ENCODE measurements around the gene UBE3D.

DNA sequence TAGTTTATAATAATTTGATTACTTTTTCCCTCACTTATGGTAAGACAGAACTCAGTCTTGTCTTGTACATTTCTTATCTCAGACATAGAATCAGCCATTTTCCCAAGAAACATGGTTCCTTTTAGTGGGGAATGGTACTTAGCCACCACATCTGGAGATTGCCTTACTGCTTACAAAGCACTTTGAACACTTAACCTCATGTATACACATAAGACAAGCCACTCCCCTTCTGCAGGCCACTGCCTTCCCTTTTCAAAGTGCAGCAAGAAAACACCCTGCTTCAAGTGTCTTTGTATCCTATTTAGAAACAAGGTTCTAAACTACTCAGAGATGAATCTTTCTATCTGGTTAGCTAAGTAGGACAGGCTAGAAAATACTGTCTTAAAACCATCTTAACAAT is 159.2 kb downstream of the UBE3D start:
- no peak for TF ChIP-seq TAF1 (IDR thresholded peaks at IDR 0.05; ENCODE audit: borderline replicate concordance, insufficient read depth, low read length)
- no peak for TF ChIP-seq SIN3A (IDR thresholded peaks at IDR 0.05; ENCODE audit: borderline replicate concordance, insufficient read depth, low read length)

Data from PFSK-1 (cell line).